Large intestine (tissue), 3 donors: ENCODE measurements around the gene PPM1F. TPM values are rescaled to one million over a fixed set of nuclear protein-coding genes. Genes with fewer than 3 reads are reported as not detected.

Source experiments
- DNase-seq, 2 donors: peaks; one replicate each; pipeline versions ENCODE4 v3.0.0 to v3.0.0-alpha.2; 2013
- H3K27ac ChIP-seq: one replicate; pipeline ENCODE4 v1.5.1; 2013; ENCODE audit warnings: low read length
- H3K27me3 ChIP-seq: 2 replicates; pipeline ENCODE4 v1.6.1; 2013; ENCODE audit warnings: low read length; ENCODE audit not compliant: control insufficient read depth, insufficient read depth
- H3K36me3 ChIP-seq: 2 replicates; pipeline ENCODE4 v1.6.1; 2013; ENCODE audit warnings: low read length; ENCODE audit not compliant: control insufficient read depth, insufficient read depth
- H3K4me1 ChIP-seq: one replicate; pipeline ENCODE4 v1.6.1; 2013; ENCODE audit warnings: low read length; ENCODE audit not compliant: control insufficient read depth, insufficient read depth
- H3K4me3 ChIP-seq: one replicate; pipeline ENCODE4 v1.5.1; 2013; ENCODE audit warnings: low read length
- H3K9me3 ChIP-seq: one replicate; pipeline ENCODE4 v1.6.1; 2013; ENCODE audit warnings: mild to moderate bottlenecking, low read depth, low read length, moderate library complexity; ENCODE audit not compliant: control insufficient read depth
- WGBS: methylation state at CpG from one replicate; pipeline ENCODE4 v1.1.5; 2013; ENCODE audit warnings: low lambda C conversion rate; ENCODE audit not compliant: insufficient coverage; 5-methylcytosine and 5-hydroxymethylcytosine counted together
- polyA plus RNA-seq: library from polyadenylated mRNA; unstranded; fragments of 120-200 nt; gene quantifications from one replicate; pipeline ENCODE4 v1.2.1, GENCODE V29; 2013

PPM1F gene
- polyA plus RNA-seq, 1 donor = 18.0 TPM

- Histone ChIP-seq H3K27me3 (no peaks in the 10 kb centered on the region), H3K9me3 (no peaks in the 10 kb centered on the region), H3K4me1 (no peaks in the 10 kb centered on the region), H3K4me3 (no peak overlapping the region), H3K36me3 (peaks cover 87% of the 10 kb centered on the region), H3K27ac (no peak overlapping the region)
- 100% methylated on average over 2 of the region's 7 CpGs for WGBS
- no peak for DNase-seq
These were observed 15.1 kb upstream of the PPM1F start for GRCh38 chr22:21967693-21968271.

GRCh38 chr22:21966643-21967516 is 14.2 kb upstream of the PPM1F start:
- no peaks in the 10 kb centered on the region for H3K27me3 ChIP-seq
- no peaks in the 10 kb centered on the region for H3K4me1 ChIP-seq
- H3K36me3 ChIP-seq = peaks cover 89% of the 10 kb centered on the region
- no peaks in the 10 kb centered on the region for H3K9me3 ChIP-seq
- no CpG with 5 or more reads among the region's 16 CpGs for WGBS
- DNase-seq = no peak
- no peak overlapping the region for H3K27ac ChIP-seq
- no peak overlapping the region for H3K4me3 ChIP-seq

GRCh38 chr22:21965762-21966288 is 13.2 kb upstream of the PPM1F start:
- Histone ChIP-seq H3K9me3 (no peaks in the 10 kb centered on the region), H3K36me3 (peaks cover 89% of the 10 kb centered on the region), H3K4me3 (no peak overlapping the region), H3K4me1 (no peaks in the 10 kb centered on the region), H3K27ac (no peak overlapping the region), H3K27me3 (no peaks in the 10 kb centered on the region)
- WGBS = 100% methylated on average over 1 of the region's 6 CpGs
- DNase-seq = no peak

DNA sequence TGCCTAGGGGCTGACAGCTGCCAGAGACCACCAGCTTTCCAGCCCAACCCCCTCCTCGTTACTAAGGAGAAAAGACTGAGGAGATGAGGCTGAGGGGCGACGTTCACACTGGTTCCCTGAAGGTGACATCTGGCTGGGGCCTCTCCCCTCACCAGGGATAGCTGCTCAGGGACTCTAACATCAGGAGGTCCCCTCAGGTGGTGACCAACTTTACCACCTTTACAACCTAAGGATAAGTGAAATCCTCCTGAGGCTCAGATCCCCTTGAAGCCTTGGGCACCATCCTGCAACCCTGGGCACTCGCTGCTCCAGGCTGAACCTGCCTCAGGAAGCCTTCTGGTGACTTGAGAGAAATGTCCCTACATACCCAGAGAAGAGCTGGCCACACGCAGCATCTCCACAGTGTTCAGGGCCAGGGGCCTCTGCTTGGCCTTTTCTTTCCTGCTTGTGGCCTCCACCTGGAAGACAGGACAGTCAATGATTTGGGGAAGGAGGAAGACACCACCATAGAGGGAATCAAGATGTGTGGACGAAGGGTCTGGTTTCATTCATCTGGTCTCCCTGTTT is 12.4 kb upstream of the PPM1F start:
- WGBS = no CpG with 5 or more reads among the region's 6 CpGs
- no peaks in the 10 kb centered on the region for H3K27me3 ChIP-seq

DNA sequence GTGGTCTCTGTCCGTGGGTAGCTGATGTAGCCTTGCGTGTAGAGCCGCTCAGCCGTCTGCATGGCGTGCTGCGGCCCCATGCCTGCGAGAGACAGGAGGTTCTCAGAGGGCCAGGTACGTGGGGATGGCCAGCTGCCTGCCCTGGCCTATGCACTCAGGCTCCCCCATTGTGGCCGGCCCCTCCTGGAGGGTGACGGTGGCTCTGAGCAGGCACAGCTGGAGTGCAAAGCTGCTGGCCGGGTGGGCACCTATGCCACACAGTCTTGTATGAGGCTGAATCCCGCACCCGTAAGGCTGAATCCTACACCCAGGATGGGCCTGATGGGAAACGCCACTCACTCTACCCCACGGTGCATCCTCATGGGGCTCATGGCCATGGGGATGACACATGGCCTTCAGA is 11.6 kb upstream of the PPM1F start:
- H3K27me3 ChIP-seq = no peaks in the 10 kb centered on the region
- no peaks in the 10 kb centered on the region for H3K4me1 ChIP-seq
- WGBS = no CpG with 5 or more reads among the region's 15 CpGs
- no peak overlapping the region for H3K4me3 ChIP-seq
- DNase-seq = no peak
- no peaks in the 10 kb centered on the region for H3K9me3 ChIP-seq
- peaks cover 92% of the 10 kb centered on the region for H3K36me3 ChIP-seq
- no peak overlapping the region for H3K27ac ChIP-seq

More for the DNA sequence above, 12.4 kb upstream of the PPM1F start:
- no peak for DNase-seq
- H3K27ac ChIP-seq = no peak overlapping the region
- H3K4me1 ChIP-seq = no peaks in the 10 kb centered on the region
- no peak overlapping the region for H3K4me3 ChIP-seq
- peaks cover 87% of the 10 kb centered on the region for H3K36me3 ChIP-seq
- no peaks in the 10 kb centered on the region for H3K9me3 ChIP-seq

GRCh38 chr22:21963790-21964211 is 11.2 kb upstream of the PPM1F start:
- no peaks in the 10 kb centered on the region for H3K9me3 ChIP-seq
- no CpG with 5 or more reads among the region's 19 CpGs for WGBS
- peaks cover 94% of the 10 kb centered on the region for H3K36me3 ChIP-seq
- no peak overlapping the region for H3K4me3 ChIP-seq
- no peaks in the 10 kb centered on the region for H3K27me3 ChIP-seq
- H3K27ac ChIP-seq = no peak overlapping the region
- no peak for DNase-seq
- no peaks in the 10 kb centered on the region for H3K4me1 ChIP-seq

GRCh38 chr22:21963286-21963685 is 10.6 kb upstream of the PPM1F start:
- DNase-seq = no peak
- Histone ChIP-seq H3K27me3 (no peaks in the 10 kb centered on the region), H3K36me3 (peaks cover 93% of the 10 kb centered on the region), H3K27ac (no peak overlapping the region), H3K9me3 (no peaks in the 10 kb centered on the region), H3K4me3 (no peak overlapping the region), H3K4me1 (no peaks in the 10 kb centered on the region)
- WGBS = no CpG with 5 or more reads among the region's 7 CpGs

GRCh38 chr22:21962655-21962949 is 10.0 kb upstream of the PPM1F start:
- Histone ChIP-seq H3K4me1 (no peaks in the 10 kb centered on the region), H3K36me3 (peaks cover 86% of the 10 kb centered on the region), H3K9me3 (no peaks in the 10 kb centered on the region), H3K4me3 (no peak overlapping the region), H3K27me3 (no peaks in the 10 kb centered on the region), H3K27ac (no peak overlapping the region)
- DNase-seq = no peak
- WGBS = no CpG with 5 or more reads among the region's 11 CpGs

DNA sequence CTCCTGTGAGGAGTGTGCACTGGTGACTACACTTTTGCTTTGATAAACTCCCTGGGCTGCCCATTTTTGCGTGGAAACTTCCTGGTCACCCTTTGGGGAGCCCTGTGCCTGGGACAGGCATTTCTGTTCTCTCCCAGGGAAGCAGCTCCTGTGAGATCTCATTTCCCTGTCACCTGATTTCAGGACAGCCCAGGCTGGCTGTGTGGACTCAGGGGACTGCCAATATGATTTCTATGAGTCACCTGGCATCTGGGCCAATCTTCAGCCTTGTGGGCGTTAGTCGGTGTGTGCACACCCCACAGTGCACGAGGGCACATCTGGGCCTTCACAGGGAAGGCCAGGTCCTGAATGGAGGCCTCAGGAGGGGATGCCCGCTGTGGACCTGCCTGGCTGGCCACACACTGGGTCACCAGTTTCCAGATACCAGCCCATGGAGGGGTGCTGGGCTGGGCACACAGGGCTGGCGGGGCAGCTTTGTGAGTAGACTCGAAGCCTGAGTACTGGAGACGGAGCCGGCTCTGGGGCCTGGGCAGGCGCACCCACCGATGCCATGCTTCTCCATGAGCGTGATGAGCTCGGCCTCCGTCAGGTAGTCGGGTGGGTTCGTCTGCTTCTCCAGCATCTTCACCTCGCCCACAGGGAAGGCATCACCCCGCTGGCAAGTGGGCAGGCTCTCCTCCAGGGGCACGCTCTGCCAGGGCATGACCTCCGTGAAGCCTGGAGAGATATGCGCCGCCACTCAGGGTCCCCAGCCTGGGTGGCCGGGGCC is 9.4 kb upstream of the PPM1F start:
- Histone ChIP-seq H3K27ac (no peak overlapping the region), H3K9me3 (no peaks in the 10 kb centered on the region), H3K27me3 (no peaks in the 10 kb centered on the region), H3K4me1 (no peaks in the 10 kb centered on the region), H3K36me3 (peaks cover 81% of the 10 kb centered on the region), H3K4me3 (no peak overlapping the region)
- no peak for DNase-seq
- WGBS = no CpG with 5 or more reads among the region's 23 CpGs
